OCI-LY3 (cell line): Measurements from ENCODE around the gene PCDHGB6.

Experiments used
- EZH2phosphoT487 ChIP-seq: fragments of 200-600 bp; shearing (Covaris generic); IDR thresholded peaks from 2 replicates; pipeline ENCODE4 v1.6.1; 2018; ENCODE audit warnings: antibody characterized with exemption, mixed run types, low read depth
- TF ChIP-seq, protein P1 (sequence below): fragments of 200-600, 300-600 bp; sonication (generic); IDR thresholded peaks from 2 replicates; pipeline ENCODE4 v1.5.1; 2014; ENCODE audit warnings: antibody characterized with exemption, low read length, low read depth

DNA sequence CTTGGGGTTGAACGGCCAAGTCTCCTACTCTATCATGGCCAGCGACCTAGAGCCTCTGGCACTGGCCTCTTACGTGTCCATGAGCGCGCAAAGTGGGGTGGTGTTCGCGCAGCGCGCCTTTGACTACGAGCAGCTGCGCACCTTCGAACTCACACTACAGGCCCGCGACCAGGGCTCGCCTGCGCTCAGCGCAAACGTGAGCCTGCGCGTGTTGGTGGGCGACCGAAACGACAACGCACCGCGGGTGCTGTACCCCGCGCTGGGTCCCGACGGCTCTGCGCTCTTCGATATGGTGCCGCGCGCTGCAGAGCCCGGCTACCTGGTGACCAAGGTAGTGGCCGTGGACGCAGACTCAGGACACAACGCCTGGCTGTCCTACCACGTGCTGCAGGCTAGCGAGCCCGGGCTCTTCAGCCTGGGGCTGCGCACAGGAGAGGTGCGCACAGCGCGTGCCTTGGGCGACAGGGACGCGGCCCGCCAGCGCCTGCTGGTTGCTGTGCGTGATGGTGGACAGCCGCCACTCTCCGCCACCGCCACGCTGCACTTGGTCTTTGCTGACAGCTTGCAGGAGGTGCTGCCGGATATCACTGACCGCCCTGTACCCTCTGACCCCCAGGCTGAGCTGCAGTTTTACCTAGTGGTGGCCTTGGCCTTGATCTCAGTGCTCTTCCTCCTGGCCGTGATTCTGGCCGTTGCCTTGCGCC is 8.1 kb upstream of the PCDHGB6 start:
- TF ChIP-seq, protein P1, sequence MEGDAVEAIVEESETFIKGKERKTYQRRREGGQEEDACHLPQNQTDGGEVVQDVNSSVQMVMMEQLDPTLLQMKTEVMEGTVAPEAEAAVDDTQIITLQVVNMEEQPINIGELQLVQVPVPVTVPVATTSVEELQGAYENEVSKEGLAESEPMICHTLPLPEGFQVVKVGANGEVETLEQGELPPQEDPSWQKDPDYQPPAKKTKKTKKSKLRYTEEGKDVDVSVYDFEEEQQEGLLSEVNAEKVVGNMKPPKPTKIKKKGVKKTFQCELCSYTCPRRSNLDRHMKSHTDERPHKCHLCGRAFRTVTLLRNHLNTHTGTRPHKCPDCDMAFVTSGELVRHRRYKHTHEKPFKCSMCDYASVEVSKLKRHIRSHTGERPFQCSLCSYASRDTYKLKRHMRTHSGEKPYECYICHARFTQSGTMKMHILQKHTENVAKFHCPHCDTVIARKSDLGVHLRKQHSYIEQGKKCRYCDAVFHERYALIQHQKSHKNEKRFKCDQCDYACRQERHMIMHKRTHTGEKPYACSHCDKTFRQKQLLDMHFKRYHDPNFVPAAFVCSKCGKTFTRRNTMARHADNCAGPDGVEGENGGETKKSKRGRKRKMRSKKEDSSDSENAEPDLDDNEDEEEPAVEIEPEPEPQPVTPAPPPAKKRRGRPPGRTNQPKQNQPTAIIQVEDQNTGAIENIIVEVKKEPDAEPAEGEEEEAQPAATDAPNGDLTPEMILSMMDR = no peak
- no peak for TF ChIP-seq EZH2phosphoT487
